Measurements from ENCODE around the gene ZNF521.

Gene ZNF521

DNA sequence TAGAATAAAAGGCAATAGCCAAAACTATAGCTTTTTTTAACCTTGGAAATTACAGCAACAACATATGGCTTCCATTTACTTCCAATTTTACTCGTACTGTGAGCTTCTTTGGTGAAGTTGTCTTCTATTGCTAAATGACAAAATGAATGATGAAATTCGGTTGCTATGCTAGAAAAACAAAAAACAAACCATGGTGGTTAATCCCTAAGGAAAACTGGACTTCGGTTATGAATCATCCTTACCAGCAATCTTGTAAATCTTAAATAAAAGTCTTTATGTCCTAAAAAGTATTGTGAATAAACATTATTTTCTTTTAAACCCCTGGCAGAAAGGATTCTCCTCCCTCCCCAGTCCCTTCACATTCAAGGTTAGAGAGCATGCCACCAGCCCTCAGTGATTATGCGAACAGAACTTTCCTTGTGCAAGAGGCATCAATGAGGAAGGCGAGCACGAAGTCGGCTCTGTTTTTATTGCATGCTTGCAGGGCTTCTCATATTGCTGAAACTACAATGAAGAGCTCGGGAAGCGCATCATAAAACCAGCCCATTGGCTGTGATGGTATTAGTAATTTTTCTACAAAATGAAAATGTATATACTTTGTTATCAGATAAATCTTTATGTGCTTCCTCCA lies 62.9 kb downstream of the ZNF521 start:
- DNase-seq (ENCODE audit: low read depth, low spot score), result no peak

DNA sequence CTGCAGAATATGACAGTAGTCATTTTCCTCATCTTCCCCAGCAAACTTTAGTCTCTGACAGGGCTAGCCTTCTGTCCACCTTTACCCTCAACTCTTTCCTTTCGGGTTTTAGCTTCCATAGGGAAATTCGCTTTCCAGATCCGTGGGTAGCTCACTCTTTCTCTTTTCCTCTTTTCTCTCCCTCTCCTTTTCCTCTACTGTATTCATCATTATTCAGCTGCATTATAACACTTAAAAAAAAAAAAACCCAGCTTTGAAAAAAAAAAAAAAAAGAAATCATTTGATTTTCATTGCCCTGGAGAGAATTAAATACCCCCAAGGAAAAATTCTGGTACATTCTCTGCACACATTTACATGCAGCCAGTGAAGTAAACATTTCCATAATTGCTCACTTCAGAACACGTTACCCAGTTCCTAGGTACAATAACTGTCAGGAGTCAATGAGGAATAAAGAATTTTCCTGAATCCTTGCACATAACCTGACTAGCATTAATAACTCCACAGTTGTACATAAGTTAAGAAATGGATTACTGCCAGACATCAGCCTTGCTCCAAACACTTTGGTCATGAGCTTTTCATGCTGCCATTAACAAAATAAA lies 63.5 kb downstream of the ZNF521 start:
- no peak for DNase-seq (ENCODE audit: low read depth, low spot score)

DNA sequence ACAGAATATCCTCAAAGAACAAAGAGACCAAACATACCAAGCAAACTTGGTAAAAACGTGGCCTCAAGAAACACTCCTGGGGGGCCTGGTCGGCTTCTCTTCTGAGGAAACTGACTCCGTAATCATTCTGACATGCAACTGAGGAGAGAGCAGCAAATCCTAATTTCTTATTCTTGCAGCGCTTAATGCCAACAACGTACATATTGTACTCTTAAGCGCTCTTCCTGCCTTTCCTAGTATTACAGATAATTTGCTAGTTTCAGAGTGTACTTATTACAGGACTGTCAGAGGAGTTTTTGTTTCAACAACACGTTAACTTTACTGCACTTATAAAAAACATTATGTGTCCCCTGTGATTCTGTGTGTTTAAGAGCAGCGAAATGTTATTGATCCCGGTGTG lies 64.9 kb downstream of the ZNF521 start:
- no peak for DNase-seq (ENCODE audit: low read depth, low spot score)

DNA sequence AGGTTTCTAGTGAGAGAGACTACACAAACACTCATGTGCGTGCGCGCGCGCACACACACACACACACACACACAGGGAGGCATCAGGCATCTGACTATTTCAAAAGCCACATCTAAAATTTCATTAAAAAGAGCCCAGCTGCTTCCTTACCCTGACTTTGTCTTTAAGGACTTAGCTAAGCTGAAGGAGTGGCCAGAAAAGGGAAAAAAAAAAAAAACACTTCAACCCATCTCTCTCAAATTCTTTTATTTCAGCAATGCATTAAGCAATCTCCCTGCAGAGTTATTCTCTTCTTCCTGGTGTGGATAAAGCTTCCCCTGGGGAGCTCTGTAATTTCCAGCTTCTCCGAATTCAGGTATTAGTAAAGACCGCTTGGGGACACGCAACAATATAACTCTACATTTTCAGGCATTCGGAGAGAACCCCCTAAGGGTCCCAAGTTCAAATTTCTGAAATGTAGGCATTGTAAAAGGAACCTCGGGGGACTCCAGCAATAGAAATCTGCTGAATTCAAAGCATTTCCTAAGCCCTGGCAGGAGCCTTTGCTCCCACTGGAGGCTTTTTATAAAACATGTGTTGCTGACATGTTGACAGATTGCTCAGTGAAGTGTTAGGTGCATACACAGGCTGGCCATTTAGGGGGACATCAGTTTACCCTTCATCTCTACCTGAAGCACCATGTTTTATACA lies 67.0 kb downstream of the ZNF521 start:
- no peak for DNase-seq (ENCODE audit: low read depth, low spot score)

DNA sequence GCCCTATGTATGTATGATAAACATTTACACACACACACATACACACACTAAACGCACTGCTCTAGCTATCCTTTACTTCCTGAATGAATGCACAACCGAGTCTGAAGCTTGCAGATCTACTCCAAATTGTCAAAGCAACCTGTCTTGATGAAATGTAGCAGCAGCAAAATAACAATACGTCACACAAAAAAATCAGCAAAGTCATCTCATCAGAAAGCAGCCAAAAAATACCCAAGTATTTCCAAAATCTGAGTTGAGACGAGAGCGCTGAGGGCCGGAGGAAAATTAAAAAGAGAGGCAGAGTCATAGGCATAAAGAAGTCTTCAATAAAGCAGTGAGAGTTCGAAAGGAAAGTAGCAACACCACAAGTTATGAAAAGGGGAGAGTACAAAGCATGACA lies 67.7 kb downstream of the ZNF521 start:
- DNase-seq (ENCODE audit: low read depth, low spot score), result no peak

DNA sequence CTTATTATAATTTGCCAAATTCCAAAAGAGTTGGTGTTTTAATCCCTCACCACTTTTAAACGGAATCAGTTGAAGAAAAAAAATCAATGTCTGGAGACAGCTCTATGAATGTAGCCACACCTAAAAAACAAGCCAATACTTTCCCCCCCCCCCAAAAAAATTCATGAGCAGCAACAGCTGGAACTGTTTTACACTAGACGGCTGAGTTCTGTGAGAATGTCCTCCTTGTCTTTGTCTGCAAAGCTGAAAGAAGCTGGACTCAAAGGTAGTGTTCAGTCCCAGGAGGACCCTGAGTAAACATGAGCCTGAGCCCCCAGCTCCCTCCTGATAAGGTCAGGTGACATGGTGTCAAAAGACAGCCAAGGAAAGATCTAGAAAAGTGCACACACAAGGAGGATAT lies 68.2 kb downstream of the ZNF521 start:
- DNase-seq (ENCODE audit: low read depth, low spot score), result no peak

DNA sequence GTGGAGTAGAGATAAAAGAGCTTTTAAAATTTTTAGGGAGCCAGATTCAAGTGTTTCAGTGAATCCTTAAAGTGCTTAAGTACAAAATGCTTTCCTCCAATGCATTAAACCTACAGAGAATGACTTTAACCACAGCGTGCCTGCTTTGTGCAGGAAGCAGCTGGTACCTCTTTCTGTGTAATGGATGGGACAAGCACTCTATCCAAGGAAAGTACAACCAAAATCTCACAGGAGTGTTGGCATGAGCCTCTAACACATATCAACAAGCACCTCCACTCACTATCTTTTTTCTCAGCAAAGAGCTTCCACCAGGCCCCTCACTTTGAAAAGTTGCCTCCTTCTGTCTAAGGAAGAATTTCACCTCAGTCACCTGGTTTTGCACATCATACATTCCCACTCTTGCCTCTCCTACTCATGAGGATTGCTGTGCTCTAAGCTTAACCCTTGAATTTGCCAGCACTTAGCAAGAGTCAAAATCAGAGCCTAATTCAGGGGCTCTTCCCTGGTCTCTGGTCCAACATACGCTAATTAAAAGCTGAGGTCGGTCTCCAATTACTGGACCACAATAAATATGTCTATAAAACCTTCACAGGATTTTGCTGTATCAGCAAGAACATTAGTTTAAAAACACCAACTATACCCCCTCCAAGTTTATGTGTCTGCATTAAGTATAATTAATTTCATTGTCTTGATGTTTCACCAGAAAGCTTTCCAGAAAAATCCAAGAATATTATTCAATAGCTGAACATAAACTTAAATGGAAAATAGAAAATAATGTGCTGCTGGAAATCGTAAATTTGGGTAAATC lies 68.9 kb downstream of the ZNF521 start:
- DNase-seq (ENCODE audit: low read depth, low spot score), result no peak

DNA sequence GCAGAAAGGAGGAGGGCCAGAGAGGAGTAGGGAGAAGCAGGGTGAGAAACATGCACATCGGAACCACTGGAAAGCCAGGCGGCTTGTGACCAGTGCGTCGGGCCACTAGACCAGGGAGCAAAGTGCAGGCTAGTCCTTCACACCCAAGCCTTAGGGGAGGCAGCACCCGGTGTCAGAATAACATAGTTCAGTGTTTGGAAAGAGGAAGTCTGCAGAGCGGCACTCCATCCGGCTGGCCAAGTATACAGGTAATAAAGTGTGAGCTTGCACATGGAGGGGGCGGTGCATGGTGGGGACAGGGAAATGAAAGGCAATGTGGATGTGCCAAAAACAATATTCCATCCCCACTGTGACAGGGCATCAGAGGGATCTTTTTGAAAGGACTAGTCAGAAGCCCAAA lies 69.7 kb downstream of the ZNF521 start:
- DNase-seq (ENCODE audit: low read depth, low spot score), result no peak

DNA sequence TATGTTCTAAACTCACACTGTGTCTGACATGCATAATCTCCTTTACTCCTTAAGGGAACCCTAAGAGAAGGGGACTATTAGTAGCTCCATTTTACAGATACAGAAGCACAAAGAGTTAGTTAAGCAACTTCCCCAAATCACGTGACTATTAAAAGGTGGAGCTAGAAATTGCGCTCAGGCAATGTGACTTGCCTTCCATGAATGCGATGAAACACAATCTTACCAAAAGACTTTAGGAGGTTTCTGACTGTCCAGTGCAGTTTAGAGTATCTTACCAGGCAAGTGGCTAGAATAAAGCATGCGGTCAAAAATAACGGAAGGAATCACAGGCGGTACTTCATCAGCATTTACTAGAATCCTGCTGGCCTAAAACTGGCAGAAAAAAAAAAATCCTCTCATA lies 70.4 kb downstream of the ZNF521 start:
- DNase-seq (ENCODE audit: low read depth, low spot score), result no peak

DNA sequence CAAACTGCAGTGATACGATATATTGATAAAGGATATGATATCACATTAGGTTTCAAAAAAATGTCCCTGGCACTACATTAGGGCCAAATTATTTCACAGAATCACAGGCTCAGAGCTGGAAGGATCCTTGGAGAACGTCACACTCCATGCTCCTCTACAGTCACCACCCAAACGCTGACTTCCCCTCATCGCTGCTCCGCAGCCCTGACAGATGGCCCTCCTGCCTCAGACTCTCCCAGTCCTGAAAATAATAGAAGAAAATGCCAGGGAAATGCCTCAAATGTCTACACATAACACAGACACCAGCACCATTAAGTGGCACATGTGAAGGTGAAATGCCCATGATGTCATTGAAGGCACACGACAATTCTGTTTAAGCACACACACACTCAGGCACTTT lies 72.0 kb downstream of the ZNF521 start:
- DNase-seq (ENCODE audit: low read depth, low spot score), result no peak

DNA sequence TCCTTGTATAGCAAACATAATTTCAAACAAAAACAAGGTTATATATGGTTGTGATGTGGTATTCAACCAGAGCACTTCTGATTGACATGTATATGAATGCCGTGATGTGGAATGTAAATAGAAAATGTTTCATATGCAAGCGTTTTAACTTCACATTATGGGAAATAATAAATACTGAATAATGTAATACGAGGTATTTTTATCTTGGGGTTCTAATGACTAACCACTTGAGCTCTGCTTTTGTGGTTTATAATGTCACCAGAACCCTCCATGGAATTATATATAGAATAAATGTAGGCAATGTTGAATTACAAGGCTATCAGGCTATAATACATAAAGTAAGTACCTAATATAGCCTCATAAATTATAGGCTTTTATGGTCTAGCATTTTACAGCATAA lies 72.4 kb downstream of the ZNF521 start:
- no peak for DNase-seq (ENCODE audit: low read depth, low spot score)

DNA sequence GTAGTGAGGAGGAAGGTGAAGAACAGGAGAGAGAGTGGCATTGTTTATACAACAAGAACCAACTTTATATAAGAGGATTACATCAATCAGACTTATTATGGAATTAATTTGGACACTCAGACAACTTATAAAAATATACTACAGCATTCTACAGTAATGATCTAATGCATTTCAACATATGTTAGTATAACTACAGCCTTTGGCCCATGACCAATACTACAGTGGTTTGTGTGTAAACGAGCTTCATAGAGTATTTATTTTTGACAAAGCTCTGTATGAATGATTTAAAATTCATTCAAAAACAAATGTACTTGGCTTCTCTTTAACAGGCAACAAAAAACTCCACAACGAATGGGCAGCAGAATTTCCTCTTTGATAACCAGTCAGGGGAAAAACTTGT lies 72.8 kb downstream of the ZNF521 start:
- DNase-seq (ENCODE audit: low read depth, low spot score), result no peak

DNA sequence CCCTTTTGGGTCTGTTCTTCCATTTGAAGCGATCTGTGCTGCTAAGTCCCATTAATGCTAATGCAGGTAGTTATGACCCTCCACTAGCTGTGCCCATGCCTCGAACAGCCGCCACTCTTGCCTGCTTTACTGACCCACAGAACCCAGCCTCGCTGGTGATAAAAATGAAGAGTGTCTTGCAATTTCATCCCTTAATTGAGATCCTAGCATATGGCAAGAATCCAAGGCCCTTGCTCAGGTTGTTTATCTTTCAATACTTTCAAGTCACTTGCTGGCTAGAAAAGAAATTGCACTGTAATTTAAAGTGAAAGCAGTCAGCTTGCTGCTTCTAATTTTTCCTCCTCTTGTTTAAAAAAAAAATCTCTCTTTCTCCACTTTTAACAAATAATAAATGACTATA lies 73.6 kb downstream of the ZNF521 start:
- no peak for DNase-seq (ENCODE audit: low read depth, low spot score)

DNA sequence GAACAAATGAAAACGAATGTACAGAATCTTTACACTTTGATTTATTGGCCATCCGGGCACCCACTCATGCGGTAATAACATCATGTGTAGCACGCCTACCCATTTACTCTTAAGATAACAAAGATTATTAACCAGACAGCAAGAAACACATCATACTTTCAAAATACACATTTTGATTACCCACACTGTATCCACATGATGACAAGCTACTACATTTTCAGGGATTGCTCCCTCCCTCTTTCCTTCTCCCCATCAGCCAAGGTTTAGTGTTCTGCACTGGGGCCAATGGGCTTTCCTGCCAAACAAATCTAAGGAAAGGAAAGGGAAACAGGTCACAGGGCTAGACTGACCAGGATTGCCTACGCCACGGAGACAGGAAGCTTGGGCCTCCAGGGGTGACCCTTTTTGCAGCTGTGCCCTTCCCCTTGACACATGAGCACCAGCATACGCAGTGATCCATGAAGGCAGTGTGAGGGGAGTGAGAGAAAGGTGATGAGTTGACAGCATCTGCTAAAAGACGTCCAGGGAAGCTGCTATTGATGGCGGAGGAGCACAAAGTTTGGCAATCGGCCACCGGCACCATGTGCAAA lies 76.5 kb downstream of the ZNF521 start:
- no peak for DNase-seq (ENCODE audit: low read depth, low spot score)

DNA sequence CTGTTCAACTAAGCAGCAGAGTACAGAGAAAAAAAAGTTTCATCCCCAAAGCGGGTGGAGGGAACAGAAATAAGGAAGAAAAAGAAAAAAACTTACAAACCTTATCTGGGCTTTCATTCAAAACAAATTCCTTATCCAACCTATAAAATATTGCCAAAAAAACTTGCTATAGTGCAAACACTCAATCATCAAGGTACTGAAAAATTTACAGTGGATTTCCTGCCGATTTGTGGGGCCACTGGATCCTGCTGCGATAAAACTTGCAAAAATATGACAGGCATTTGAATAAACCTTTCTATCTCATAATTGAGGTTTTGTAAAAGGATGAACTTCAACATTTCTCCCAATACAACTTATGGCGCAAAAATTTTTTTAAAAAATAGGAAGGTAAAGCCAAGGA lies 77.0 kb downstream of the ZNF521 start:
- no peak for DNase-seq (ENCODE audit: low read depth, low spot score)

DNA sequence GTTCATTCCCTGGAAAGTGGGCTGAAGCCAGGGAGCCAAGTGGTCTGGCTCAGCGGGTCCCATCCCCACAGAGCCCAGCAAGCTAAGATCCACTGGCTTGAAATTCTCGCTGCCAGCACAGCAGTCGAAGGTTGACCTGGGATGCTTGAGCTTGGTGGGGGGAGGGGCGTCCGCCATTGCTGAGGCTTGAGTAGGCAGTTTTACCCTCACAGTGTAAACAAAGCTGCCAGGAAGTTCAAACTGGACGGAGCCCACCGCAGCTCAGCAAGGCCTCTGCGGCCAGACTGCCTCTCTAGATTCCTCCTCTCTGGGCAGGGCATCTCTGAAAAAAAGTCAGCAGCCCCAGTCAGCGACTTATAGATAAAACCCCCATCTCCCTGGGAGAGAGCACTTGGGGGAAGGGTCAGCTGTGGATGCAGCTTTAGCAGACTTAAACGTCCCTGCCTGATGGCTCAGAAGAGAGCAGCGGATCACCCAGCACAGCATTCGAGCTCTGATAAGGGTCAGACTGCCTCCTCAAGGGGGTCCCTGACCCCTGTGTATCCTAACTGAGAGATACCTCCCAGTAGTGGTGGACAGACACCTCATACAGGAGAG lies 84.9 kb downstream of the ZNF521 start:
- peak; percentile 58 for DNase-seq (ENCODE audit: low read depth, low spot score)

DNA sequence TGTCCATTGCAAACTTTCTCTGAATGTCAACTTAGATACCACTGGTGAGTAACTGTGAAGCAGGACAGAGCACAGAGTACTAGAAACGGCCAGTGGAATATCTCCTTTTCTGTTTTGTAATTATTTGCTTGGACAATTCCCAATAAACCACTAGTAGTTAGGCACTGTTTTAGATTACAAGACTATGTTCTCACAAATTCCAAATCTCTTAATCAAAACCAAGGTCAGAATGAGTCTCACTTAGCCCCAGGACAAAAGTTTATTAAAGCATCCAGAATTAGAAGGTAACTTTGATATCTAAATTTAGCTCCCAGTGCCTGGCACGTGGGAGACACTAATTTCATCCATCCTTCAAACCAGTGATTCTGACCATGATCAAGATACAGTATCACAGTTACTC lies 89.0 kb downstream of the ZNF521 start:
- DNase-seq (ENCODE audit: low read depth, low spot score), result no peak

DNA sequence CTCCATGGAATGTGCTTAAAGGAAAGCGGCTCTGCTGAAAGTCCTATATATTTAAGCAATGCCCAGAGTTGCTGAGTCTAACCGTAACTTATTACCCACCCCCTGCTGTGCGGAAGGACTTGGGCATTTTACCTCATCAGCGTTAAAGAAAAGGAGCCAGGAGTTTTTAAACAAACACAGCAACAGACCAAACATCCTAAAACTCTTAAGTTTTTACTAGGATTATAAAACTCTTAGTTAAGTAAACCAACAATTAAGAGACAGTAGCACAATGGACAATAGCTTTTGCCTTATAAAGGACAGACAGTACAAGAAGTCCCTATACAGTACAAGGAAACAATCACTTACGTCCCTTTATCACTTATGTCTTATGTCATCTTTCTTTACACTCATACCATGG lies 90.2 kb downstream of the ZNF521 start:
- DNase-seq (ENCODE audit: low read depth, low spot score), result no peak

DNA sequence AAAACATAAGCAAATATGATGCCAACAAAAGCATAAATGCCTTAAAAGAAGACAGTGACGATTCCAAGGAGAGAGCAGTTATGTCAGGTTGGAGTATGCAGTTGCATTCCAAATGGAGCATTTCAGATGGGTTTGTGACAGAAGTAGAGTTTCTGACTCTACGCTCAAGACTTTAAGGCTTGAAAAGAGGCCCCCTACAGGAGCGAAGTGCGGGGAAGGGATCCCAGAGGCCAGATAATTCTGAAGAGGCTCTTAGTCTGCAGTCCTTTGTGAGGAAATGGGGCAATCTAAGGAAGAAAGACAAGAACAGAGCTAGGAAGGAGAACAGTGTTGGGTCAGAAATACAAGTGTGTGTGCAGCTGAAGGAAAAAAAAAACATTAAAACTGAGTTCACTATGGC lies 95.5 kb downstream of the ZNF521 start:
- no peak for DNase-seq (ENCODE audit: low read depth, low spot score)

DNA sequence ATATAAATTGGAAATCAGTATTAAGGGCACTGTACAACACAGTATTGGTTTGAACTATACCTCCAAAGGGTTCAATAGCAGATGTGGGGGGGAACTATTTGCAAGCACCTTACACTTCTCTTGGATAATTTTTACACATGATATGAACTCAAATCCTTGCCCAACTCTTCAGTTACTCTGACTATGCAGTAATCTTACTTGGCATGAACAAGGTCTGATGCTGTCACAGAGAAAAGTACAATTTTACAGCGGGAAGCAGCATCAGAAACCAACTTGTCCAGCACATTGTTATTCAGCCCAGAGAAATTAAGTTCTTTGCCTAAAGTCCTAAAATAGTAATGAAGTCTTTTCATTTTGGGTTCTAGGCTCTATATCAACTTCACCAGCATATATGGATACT lies 98.2 kb downstream of the ZNF521 start:
- DNase-seq (ENCODE audit: low read depth, low spot score), result no peak

DNA sequence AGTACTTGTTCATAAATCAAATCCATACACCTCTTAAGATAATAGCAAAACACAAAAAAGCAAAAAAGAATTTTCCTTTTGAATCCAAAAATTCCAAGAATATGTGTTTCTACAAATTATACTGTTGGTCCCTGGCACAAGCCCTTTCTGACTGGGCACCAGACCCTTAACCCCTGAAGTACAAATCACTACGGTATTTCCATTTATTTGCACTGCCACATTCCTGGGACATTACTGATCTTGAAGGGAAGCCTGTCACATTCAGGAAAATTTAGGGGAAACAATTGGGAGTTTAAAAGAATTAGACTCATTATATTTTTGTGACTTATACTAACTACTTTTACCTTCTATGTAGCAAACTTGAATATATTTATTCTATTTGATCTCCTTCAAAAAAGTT lies 98.8 kb downstream of the ZNF521 start:
- no peak for DNase-seq (ENCODE audit: low read depth, low spot score)

DNA sequence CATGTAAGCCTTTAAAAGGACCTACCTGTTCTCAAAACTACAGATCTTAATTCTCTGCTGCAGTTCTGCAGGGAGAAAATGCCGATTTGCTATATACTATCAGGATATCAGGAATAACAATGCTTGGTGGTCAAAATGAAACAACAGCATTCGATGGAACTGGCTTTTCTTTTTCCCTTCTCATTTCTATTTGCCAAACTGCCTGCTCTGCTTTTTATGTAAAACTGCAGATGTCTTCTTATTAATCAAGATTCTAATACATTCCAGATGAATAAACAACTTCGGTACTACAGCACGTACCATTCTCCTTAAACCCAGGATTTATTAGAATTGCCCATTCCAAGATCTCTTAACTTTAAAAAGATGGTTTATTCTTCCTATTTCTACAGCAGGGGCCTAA lies 100.9 kb downstream of the ZNF521 start:
- DNase-seq (ENCODE audit: low read depth, low spot score), result no peak
